K562 (cell line): Measurements from ENCODE around the gene LMBR1L. TPM values are rescaled to one million over a fixed set of nuclear protein-coding genes. Genes with fewer than 3 reads are reported as not detected.
A peak's percentile ranks its signal among the peaks of the same experiment; 100 is the strongest.

Source experiments
- ATAC-seq: fragments of 200-7000 bp; cut with Tn5 transposase; 3 replicates; pipeline ENCODE4 v1.9.1; 2020; ENCODE audit warnings: moderate library complexity
- BruUV-seq: library from RNA; stranded (reverse); fragments of 400-500 nt; replicated peaks from 2 replicates; lab custom pipeline; 2021; lab: Mats Ljungman, UMichigan
- CTCF ChIA-PET: fragments of 300-600 bp; formaldehyde crosslinking; extraction: SDS; loops from one replicate; lab custom pipeline; 2021; ENCODE audit warnings: low intra/inter-chr PET ratio; lab: Yijun Ruan, JAX
- POLR2A ChIA-PET: fragments of 300-600, 350-650 bp; sonication (Branson Sonifier 250); formaldehyde crosslinking; extraction: SDS; loops from one replicate; lab custom pipeline; 2021; ENCODE audit warnings: antibody characterized with exemption, inconsistent platforms; lab: Yijun Ruan, JAX
- DNase-seq, 4 experiments: peaks; one replicate each; pipeline versions ENCODE4 v3.0.0 to v3.0.0-alpha.2; 2011 to 2018; ENCODE audit warnings: low spot score in 3 of 4, mixed read lengths in 3 of 4; ENCODE audit errors: extremely low read depth in 1 of 4
- FAIRE-seq: peaks from 2 replicates; lab custom pipeline; 2011; peaks lifted over from hg19 to GRCh38; lab: Jason Lieb, UNC
- H2AFZ ChIP-seq: 2 replicates; pipeline ENCODE4 v1.6.0; 2011; ENCODE audit warnings: low read depth, low read length, control low read depth, inconsistent platforms
- H3K27ac ChIP-seq: fragments of 200-600 bp; 3 replicates; pipeline ENCODE4 v1.8.0; 2011; ENCODE audit warnings: low read depth, mild to moderate bottlenecking, control low read depth, inconsistent platforms, low read length, moderate library complexity, mixed read lengths; ENCODE audit errors: extremely low read depth
- H3K27me3 ChIP-seq, 2 experiments: fragments of 300-600 bp in 1 of 2; 2 replicates in 1 of 2; 3 replicates in 1 of 2; pipeline versions ENCODE4 v1.6.0 to v1.8.0; 2011; ENCODE audit warnings: inconsistent platforms in 2 of 2, low read length in 2 of 2, mild to moderate bottlenecking in 1 of 2, mixed read lengths in 1 of 2, moderate library complexity in 1 of 2; ENCODE audit not compliant: control insufficient read depth in 2 of 2, insufficient read depth in 2 of 2
- H3K36me3 ChIP-seq: fragments of 300-600 bp; 3 replicates; pipeline ENCODE4 v1.8.0; 2011; ENCODE audit warnings: mild to moderate bottlenecking, low read length, inconsistent platforms; ENCODE audit not compliant: control insufficient read depth, insufficient read depth
- H3K4me1 ChIP-seq, 2 experiments: fragments of 200-600 bp in 1 of 2; replicated peaks in 1 of 2; 2 replicates in 1 of 2; 3 replicates in 1 of 2; pipeline versions ENCODE4 v1.5.1 to v1.8.0; 2011; ENCODE audit warnings: inconsistent platforms in 2 of 2, low read length in 2 of 2, mild to moderate bottlenecking in 1 of 2, mixed read lengths in 1 of 2, moderate library complexity in 1 of 2; ENCODE audit not compliant: control insufficient read depth in 2 of 2, insufficient read depth in 2 of 2
- H3K4me2 ChIP-seq: 2 replicates; pipeline ENCODE4 v1.6.1; 2011; ENCODE audit warnings: low read length, control low read depth, inconsistent platforms, mixed read lengths; ENCODE audit not compliant: insufficient read depth
- H3K4me3 ChIP-seq: fragments of 200-600 bp; sonication (generic), shearing (Covaris generic); 2 replicates; pipeline ENCODE4 v1.5.1; 2016; ENCODE audit warnings: control low read depth, inconsistent platforms
- H3K79me2 ChIP-seq: fragments of 200-600 bp; 3 replicates; pipeline ENCODE4 v1.8.0; 2011; ENCODE audit warnings: low read length, inconsistent platforms; ENCODE audit not compliant: control insufficient read depth, insufficient read depth
- H3K9ac ChIP-seq, 2 experiments: 2 replicates each; pipeline versions ENCODE4 v1.6.0 to v1.6.1; 2011; ENCODE audit warnings: low read depth in 2 of 2, low read length in 2 of 2, control low read depth in 1 of 2, inconsistent platforms in 1 of 2, mild to moderate bottlenecking in 1 of 2, mixed read lengths in 1 of 2; ENCODE audit not compliant: insufficient read depth in 1 of 2
- H3K9me1 ChIP-seq: one replicate; pipeline ENCODE4 v1.6.0; 2011; ENCODE audit warnings: inconsistent platforms, mild to moderate bottlenecking, low read length, moderate library complexity; ENCODE audit not compliant: control insufficient read depth, insufficient read depth
- H3K9me3 ChIP-seq: replicated peaks from 2 replicates; pipeline ENCODE4 v1.5.1; 2011; ENCODE audit warnings: low read depth, low read length, inconsistent platforms; ENCODE audit not compliant: control insufficient read depth, insufficient read depth
- H4K20me1 ChIP-seq: replicated peaks from 2 replicates; pipeline ENCODE4 v1.6.1; 2011; ENCODE audit warnings: low read length, inconsistent platforms, mixed read lengths; ENCODE audit not compliant: control insufficient read depth, insufficient read depth
- ARID1B ChIP-seq: fragments of 450-650 bp; IDR thresholded peaks from 2 replicates; pipeline ENCODE4 v1.6.1; 2016; ENCODE audit warnings: antibody characterized with exemption, mild to moderate bottlenecking, inconsistent platforms
- CBX5 ChIP-seq: IDR thresholded peaks from 2 replicates; pipeline ENCODE4 v1.6.1; 2014; ENCODE audit warnings: low read depth, borderline replicate concordance
- CEBPZ ChIP-seq: fragments of 150-350 bp; IDR thresholded peaks from 2 replicates; pipeline ENCODE4 v1.6.1; 2014; ENCODE audit warnings: low read depth, mild to moderate bottlenecking, low read length, borderline replicate concordance
- ESRRB ChIP-seq: fragments of 250-450 bp; sonication (Bioruptor Pico); IDR thresholded peaks from 2 replicates; pipeline ENCODE4 v1.5.0; 2020; ENCODE audit warnings: mild to moderate bottlenecking, moderate library complexity, borderline replicate concordance
- FOXJ3 ChIP-seq: sonication (generic); formaldehyde crosslinking; IDR thresholded peaks from 2 replicates; pipeline ENCODE4 v1.4.0; 2020; ENCODE audit warnings: mild to moderate bottlenecking, missing genetic modification reagents
- GABPB1 ChIP-seq: sonication (generic); formaldehyde crosslinking; IDR thresholded peaks from 2 replicates; pipeline ENCODE4 v1.8.0; 2022; ENCODE audit warnings: mild to moderate bottlenecking, missing genetic modification reagents
- HMG20B ChIP-seq: fragments of 250-450 bp; sonication (Bioruptor Pico); IDR thresholded peaks from 2 replicates; pipeline ENCODE4 v1.5.0; 2021; ENCODE audit warnings: mild to moderate bottlenecking
- KDM5B ChIP-seq: fragments of 200-600 bp; sonication (generic); IDR thresholded peaks from 2 replicates; pipeline ENCODE4 v1.6.1; 2012; ENCODE audit warnings: low read depth, mild to moderate bottlenecking, moderate library complexity, low read length, control low read depth, inconsistent platforms; ENCODE audit not compliant: insufficient replicate concordance
- LARP7 ChIP-seq: fragments of 450-650 bp; IDR thresholded peaks from 2 replicates; pipeline ENCODE4 v1.6.1; 2016
- RB1 ChIP-seq: fragments of 450-650 bp; IDR thresholded peaks from 2 replicates; pipeline ENCODE4 v1.6.1; 2017; ENCODE audit warnings: low read depth, mild to moderate bottlenecking
- RBFOX2 ChIP-seq: fragments of 200-400 bp; formaldehyde crosslinking; IDR thresholded peaks from 2 replicates; pipeline ENCODE4 v1.6.1; 2017; ENCODE audit warnings: low read depth, mild to moderate bottlenecking, low read length, moderate library complexity
- SMAD1 ChIP-seq: fragments of 150-350 bp; IDR thresholded peaks from 2 replicates; pipeline ENCODE4 v1.6.1; 2014; ENCODE audit warnings: low read length, low read depth; ENCODE audit not compliant: partially characterized antibody
- TEAD4 ChIP-seq, 2 experiments: sonication (generic) in 1 of 2; formaldehyde crosslinking in 1 of 2; IDR thresholded peaks; 2 replicates each; pipeline versions ENCODE4 v1.6.1 to v1.8.0; 2012 to 2022; ENCODE audit warnings: borderline replicate concordance in 1 of 2, inconsistent platforms in 1 of 2, low read length in 1 of 2, mild to moderate bottlenecking in 1 of 2, missing genetic modification reagents in 1 of 2
- THRA ChIP-seq: fragments of 450-650 bp; IDR thresholded peaks from 2 replicates; pipeline ENCODE4 v1.6.1; 2017; ENCODE audit warnings: mild to moderate bottlenecking, moderate library complexity
- ZNF41 ChIP-seq: fragments of 250-450 bp; sonication (Bioruptor Pico); conservative IDR thresholded peaks from 2 replicates; pipeline ENCODE4 v1.4.0; 2020; ENCODE audit warnings: mild to moderate bottlenecking
- ZNF830 ChIP-seq: fragments of 250-450 bp; sonication (Bioruptor Pico); IDR thresholded peaks from 2 replicates; pipeline ENCODE4 v1.5.0; 2021; ENCODE audit warnings: mild to moderate bottlenecking
- WGBS: fragments of 100-300 bp; shearing (Covaris generic); methylation state at CpG from one replicate; pipeline ENCODE4 v1.1.6; 2016; ENCODE audit warnings: low coverage, mixed read lengths; ENCODE audit not compliant: insufficient coverage; ENCODE audit errors: missing lambda C conversion rate; 5-methylcytosine and 5-hydroxymethylcytosine counted together
- in situ Hi-C: fragments of 300-500 bp; cut with MboI; formaldehyde crosslinking; loops from 4 replicates; pipeline ENCODE4 v1.15.0; 2018; ENCODE audit warnings: inconsistent platforms, mixed read lengths
- intact Hi-C: fragments of 100-400 bp; cut with micrococcal nuclease; formaldehyde crosslinking; loops from 2 replicates; pipeline ENCODE4 v1.14.2; 2022
- polyA plus RNA-seq, 8 experiments: library from polyadenylated mRNA; depleted of rRNA in 4 of 8; stranded (reverse) in 5 of 8; unstranded in 3 of 8; fragments of >200 nt; fragmentation: Nextera tagmentation in 2 of 8; fragmentation: Illumina TruSeq in 1 of 8; extraction: Ambion mirVana in 2 of 8; extraction: Trizol in 1 of 8; gene quantifications; 2 replicates each; pipeline versions ENCODE4 v1.2.1 to v1.2.3, GENCODE V29; 2011 to 2014; ENCODE audit warnings: inconsistent platforms in 1 of 8, missing spikeins in 1 of 8
- total RNA-seq, 7 experiments: library from RNA; depleted of rRNA in 6 of 7; stranded (reverse); fragments of >200 nt in 6 of 7; fragmentation: Illumina TruSeq in 2 of 7; extraction: Trizol in 2 of 7; gene quantifications; 2 replicates each; pipeline versions ENCODE4 v1.2.1 to v1.2.3, GENCODE V29; 2011 to 2021; ENCODE audit warnings: low replicate concordance in 1 of 7

Gene LMBR1L
- total and polyA plus RNA-seq, 9 of the 15 experiments (the other 6 are each of a cell fraction or from before 2014, with no cell fraction given), result 2.5 to 57.0 (median 31.1) TPM

GRCh38 chr12:49126852-49127763 is 16.5 kb upstream of the LMBR1L start:
- peak in 1 of 4 experiments; percentile 51 for DNase-seq
- H3K36me3 ChIP-seq, result peaks cover 39% of the 10 kb centered on the region
- intact Hi-C loops, result no loop called here
- H3K4me3 ChIP-seq, result no peak overlapping the region
- in situ Hi-C loops, result no loop called here
- peak; percentile 13 for ATAC-seq
- no peak for FAIRE-seq
- peak overlapping the region; percentile 41; the same call in 1 of the 3 replicates for H3K27ac ChIP-seq
- WGBS, result 47% methylated on average over 4 of the region's 4 CpGs
- peaks cover 13% of the 10 kb centered on the region for H4K20me1 ChIP-seq
- POLR2A ChIA-PET, result interaction anchor here (0.6 to 2.4 kb wide), 23 partner anchors 8 to 504 kb away, joined by 3 to 23 read pairs (median 4); partner anchors contain the start of genes LMBR1L and RHEBL1
- no peak overlapping the region for H2AFZ ChIP-seq
- H3K27me3 ChIP-seq, result no peaks in the 10 kb centered on the region
- H3K4me1 ChIP-seq, result peaks cover 13 to 23% of the 10 kb centered on the region in 2 experiments; a peak in 4 of 5 replicates
- no peak overlapping the region for H3K9ac ChIP-seq
- no peaks in the 10 kb centered on the region for H3K9me3 ChIP-seq
- peaks cover 4% of the 10 kb centered on the region for H3K9me1 ChIP-seq
- H3K4me2 ChIP-seq, result no peak overlapping the region
- no TSS peak for BruUV-seq
- CTCF ChIA-PET, result no interaction called here
- H3K79me2 ChIP-seq, result peaks cover 33% of the 10 kb centered on the region
- TF ChIP-seq ARID1B (0 out of 2 replicates have a peak, but pooled peaks have one; percentile 37), FOXJ3 (CRISPR knock-in tag) (no peak), LARP7 (no peak), ESRRB (0 out of 2 replicates have a peak, but pooled peaks have one; percentile 48), ZNF41 (CRISPR knock-in tag) (peak; percentile 17; the same call in 1 of the 2 replicates), SMAD1 (peak; percentile 57), RB1 (0 out of 2 replicates have a peak, but pooled peaks have one; percentile 39), ZNF830 (CRISPR knock-in tag) (peak; percentile 77; the same call in 1 of the 2 replicates), KDM5B (peak; percentile 11), TEAD4 (IDR thresholded peaks at IDR 0.05; ENCODE audit: low read length) (peak; percentile 51; the same call in 1 of the 2 replicates), TEAD4 (CRISPR knock-in tag; IDR thresholded peaks at IDR 0.05; ENCODE audit: borderline replicate concordance) (no peak), GABPB1 (CRISPR knock-in tag) (no peak), HMG20B (CRISPR knock-in tag) (peak; percentile 65; the same call in 1 of the 2 replicates), CEBPZ (no peak), RBFOX2 (peak; percentile 47; the same call in 1 of the 2 replicates), CBX5 (no peak), THRA (no peak)
